K562 (cell line): ENCODE data around the gene BLOC1S3. TPM values are rescaled to one million over a fixed set of nuclear protein-coding genes. Genes with fewer than 3 reads are reported as not detected.
A peak's percentile ranks its signal among the peaks of the same experiment; 100 is the strongest.

ENCODE experiments used
- ARID1B ChIP-seq: fragments of 450-650 bp; IDR thresholded peaks from 2 replicates; pipeline ENCODE4 v1.6.1; 2016; ENCODE audit warnings: antibody characterized with exemption, mild to moderate bottlenecking, inconsistent platforms
- CBX5 ChIP-seq: IDR thresholded peaks from 2 replicates; pipeline ENCODE4 v1.6.1; 2014; ENCODE audit warnings: low read depth, borderline replicate concordance
- CTCFL ChIP-seq: IDR thresholded peaks from 2 replicates; pipeline ENCODE4 v1.6.1; 2011; ENCODE audit warnings: borderline replicate concordance, low read depth, mild to moderate bottlenecking, moderate library complexity, low read length; ENCODE audit not compliant: insufficient read depth, poor library complexity, severe bottlenecking
- ELK3 ChIP-seq: fragments of 450-650 bp; formaldehyde crosslinking; IDR thresholded peaks from 2 replicates; pipeline ENCODE4 v1.4.0; 2020; ENCODE audit warnings: mild to moderate bottlenecking
- FOSL1 ChIP-seq: fragments of 200-800 bp; sonication (Bioruptor generic); conservative IDR thresholded peaks from 2 replicates; pipeline ENCODE4 v1.6.1; 2016; ENCODE audit warnings: missing genetic modification characterization, missing compliant biosample characterization
- HDAC1 ChIP-seq, 2 experiments: fragments of 450-650 bp; IDR thresholded peaks; 2 replicates each; pipeline ENCODE4 v1.6.1; 2016 to 2017; ENCODE audit warnings: inconsistent platforms in 1 of 2, mild to moderate bottlenecking in 1 of 2, moderate library complexity in 1 of 2
- HSF4 ChIP-seq: fragments of 250-450 bp; sonication (Bioruptor Pico); IDR thresholded peaks from 2 replicates; pipeline ENCODE4 v2.1.2; 2022; ENCODE audit warnings: mild to moderate bottlenecking, moderate library complexity, borderline replicate concordance
- KAT7 ChIP-seq: sonication (generic); formaldehyde crosslinking; IDR thresholded peaks from 2 replicates; pipeline ENCODE4 v1.8.0; 2022; ENCODE audit warnings: missing genetic modification reagents, mild to moderate bottlenecking, borderline replicate concordance
- LCOR ChIP-seq: sonication (generic); formaldehyde crosslinking; IDR thresholded peaks from 2 replicates; pipeline ENCODE4 v1.8.0; 2022; ENCODE audit warnings: mild to moderate bottlenecking, missing genetic modification reagents
- PPARD ChIP-seq: fragments of 250-450 bp; sonication (Bioruptor Pico); IDR thresholded peaks from 2 replicates; pipeline ENCODE4 v1.8.0; 2022; ENCODE audit warnings: inconsistent platforms, mild to moderate bottlenecking, moderate library complexity
- PYGO2 ChIP-seq: fragments of 450-650 bp; IDR thresholded peaks from 2 replicates; pipeline ENCODE4 v1.6.1; 2016; ENCODE audit warnings: mild to moderate bottlenecking, missing genetic modification characterization, moderate library complexity, missing compliant biosample characterization
- RHOXF2B ChIP-seq: fragments of 250-450 bp; sonication (Bioruptor Pico); conservative IDR thresholded peaks from 2 replicates; pipeline ENCODE4 v1.5.1; 2021
- SP1 ChIP-seq: sonication (generic); formaldehyde crosslinking; IDR thresholded peaks from 2 replicates; pipeline ENCODE4 v1.8.1; 2022; ENCODE audit warnings: mild to moderate bottlenecking, missing genetic modification reagents
- ZKSCAN1 ChIP-seq: fragments of 150-350 bp; IDR thresholded peaks from 2 replicates; pipeline ENCODE4 v1.6.1; 2016; ENCODE audit warnings: low read depth, low read length
- ZNF347 ChIP-seq: fragments of 450-650 bp; formaldehyde crosslinking; IDR thresholded peaks from 2 replicates; pipeline ENCODE4 v1.4.0; 2020; ENCODE audit warnings: low read depth, mild to moderate bottlenecking, moderate library complexity
- ZNF507 ChIP-seq: conservative IDR thresholded peaks from 2 replicates; pipeline ENCODE4 v1.6.1; 2017; ENCODE audit warnings: missing genetic modification characterization, missing compliant biosample characterization
- ZNF740 ChIP-seq, 3 experiments: fragments of 200-800 bp in 1 of 3; sonication (Bioruptor generic) in 1 of 3; sonication (generic) in 1 of 3; formaldehyde crosslinking in 1 of 3; IDR thresholded peaks; 2 replicates each; pipeline versions ENCODE4 v1.6.1 to v1.8.0; 2016 to 2022; ENCODE audit warnings: mild to moderate bottlenecking in 2 of 3, missing compliant biosample characterization in 2 of 3, missing genetic modification characterization in 2 of 3, missing genetic modification reagents in 1 of 3
- polyA plus RNA-seq, 8 experiments: library from polyadenylated mRNA; depleted of rRNA in 4 of 8; stranded (reverse) in 5 of 8; unstranded in 3 of 8; fragments of >200 nt; fragmentation: Nextera tagmentation in 2 of 8; fragmentation: Illumina TruSeq in 1 of 8; extraction: Ambion mirVana in 2 of 8; extraction: Trizol in 1 of 8; gene quantifications; 2 replicates each; pipeline versions ENCODE4 v1.2.1 to v1.2.3, GENCODE V29; 2011 to 2014; ENCODE audit warnings: inconsistent platforms in 1 of 8, missing spikeins in 1 of 8
- total RNA-seq, 7 experiments: library from RNA; depleted of rRNA in 6 of 7; stranded (reverse); fragments of >200 nt in 6 of 7; fragmentation: Illumina TruSeq in 2 of 7; extraction: Trizol in 2 of 7; gene quantifications; 2 replicates each; pipeline versions ENCODE4 v1.2.1 to v1.2.3, GENCODE V29; 2011 to 2021; ENCODE audit warnings: low replicate concordance in 1 of 7
- TF ChIP-seq, protein P1 (sequence below): fragments of 450-650 bp; IDR thresholded peaks from 2 replicates; pipeline ENCODE4 v1.6.1; 2018; ENCODE audit warnings: mild to moderate bottlenecking, low read depth; ENCODE audit not compliant: partially characterized antibody

The BLOC1S3 gene
- total and polyA plus RNA-seq, 9 of the 15 experiments (the other 6 are each of a cell fraction or from before 2014, with no cell fraction given), result 3.9 to 20.2 (median 10.4) TPM

DNA sequence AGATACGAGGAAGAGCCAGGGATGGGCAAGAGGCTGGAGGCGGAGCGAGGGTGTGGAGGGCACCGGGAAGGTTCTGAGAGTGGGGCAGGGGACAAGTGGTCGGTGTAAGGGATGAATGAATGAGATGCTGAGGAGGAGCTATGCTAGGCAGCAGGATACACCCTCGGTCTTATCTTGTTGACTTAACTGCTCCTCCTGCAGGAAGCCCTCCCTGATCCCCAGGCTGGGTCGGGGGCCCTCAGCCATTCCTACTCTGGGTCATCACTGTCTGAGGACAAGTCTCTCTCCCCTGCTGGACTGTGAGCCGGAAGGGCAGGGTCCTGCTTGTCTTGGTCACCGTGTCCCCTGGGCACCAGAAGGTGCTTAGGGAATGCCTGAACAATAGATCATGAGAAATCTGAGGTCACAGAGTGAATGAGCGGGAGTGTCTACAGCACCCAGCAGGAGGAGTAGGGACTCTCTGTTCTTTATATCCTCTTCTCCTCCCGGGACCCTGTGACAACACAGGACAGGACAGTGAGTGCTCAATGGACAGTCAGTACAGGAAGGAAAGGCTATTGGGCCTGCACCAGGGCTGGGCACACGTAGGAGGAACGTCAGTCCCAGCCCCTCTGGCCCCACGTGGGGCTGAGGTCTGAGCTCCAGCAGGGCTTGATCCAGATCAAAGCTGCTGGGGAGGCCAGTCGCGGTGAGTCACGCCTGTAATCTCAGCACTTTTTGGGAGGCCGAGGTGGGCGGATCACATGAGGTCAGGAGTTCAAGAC, 24.3 kb upstream of the BLOC1S3 start (continued):
- TF ChIP-seq HSF4 (CRISPR knock-in tag) (no peak), ARID1B (peak; percentile 77), CBX5 (no peak), ZNF507 (tag) (no peak), HDAC1 (IDR thresholded peaks at IDR 0.05) (peak in 1 of 2 experiments; percentile 98; a peak in 2 of 4 replicates), FOSL1 (peak; percentile 94), ZNF347 (CRISPR knock-in tag) (no peak), KAT7 (no peak), PPARD (no peak), ZNF740 (CRISPR knock-in tag; IDR thresholded peaks at IDR 0.05) (no peak), ZNF740 (tag; IDR thresholded peaks at IDR 0.05) (no peak), ELK3 (CRISPR knock-in tag) (no peak), PYGO2 (no peak), CTCFL (no peak), ZKSCAN1 (no peak), SP1 (CRISPR knock-in tag) (peak; percentile 63), RHOXF2B (CRISPR knock-in tag) (no peak), LCOR (CRISPR knock-in tag) (peak; percentile 99)
- TF ChIP-seq, protein P1, sequence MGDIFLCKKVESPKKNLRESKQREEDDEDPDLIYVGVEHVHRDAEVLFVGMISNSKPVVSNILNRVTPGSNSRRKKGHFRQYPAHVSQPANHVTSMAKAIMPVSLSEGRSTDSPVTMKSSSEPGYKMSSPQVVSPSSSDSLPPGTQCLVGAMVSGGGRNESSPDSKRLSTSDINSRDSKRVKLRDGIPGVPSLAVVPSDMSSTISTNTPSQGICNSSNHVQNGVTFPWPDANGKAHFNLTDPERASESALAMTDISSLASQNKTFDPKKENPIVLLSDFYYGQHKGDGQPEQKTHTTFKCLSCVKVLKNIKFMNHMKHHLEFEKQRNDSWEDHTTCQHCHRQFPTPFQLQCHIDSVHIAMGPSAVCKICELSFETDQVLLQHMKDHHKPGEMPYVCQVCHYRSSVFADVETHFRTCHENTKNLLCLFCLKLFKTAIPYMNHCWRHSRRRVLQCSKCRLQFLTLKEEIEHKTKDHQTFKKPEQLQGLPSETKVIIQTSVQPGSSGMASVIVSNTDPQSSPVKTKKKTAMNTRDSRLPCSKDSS, result no peak
